T-helper 17 cell (primary cell): Measurements from ENCODE around the gene ICA1. TPM values are rescaled to one million over a fixed set of nuclear protein-coding genes. Genes with fewer than 3 reads are reported as not detected.
A peak's percentile ranks its signal among the peaks of the same experiment; 100 is the strongest.

Experiments used
- ATAC-seq: fragments of 150-1000 bp; cut with Tn5 transposase; 2 replicates; pipeline ENCODE4 v1.10.0; 2021; ENCODE audit warnings: mild to moderate bottlenecking, moderate library complexity
- DNase-seq, 3 donors: peaks; one replicate each; pipeline versions ENCODE4 v3.0.0 to v3.0.0-alpha.2; 2020 to 2021
- H3K9me3 ChIP-seq: one replicate; pipeline ENCODE4 v1.7.0; 2013; ENCODE audit warnings: low read length, mild to moderate bottlenecking; ENCODE audit not compliant: control insufficient read depth, poor library complexity, severe bottlenecking
- H3K27ac Mint-ChIP-seq: one replicate; pipeline ENCODE4 v1.8.0; 2022; ENCODE audit warnings: mild to moderate bottlenecking, moderate library complexity, mixed read lengths
- H3K27me3 Mint-ChIP-seq: one replicate; pipeline ENCODE4 v1.8.0; 2022; ENCODE audit warnings: mixed read lengths
- H3K36me3 Mint-ChIP-seq: one replicate; pipeline ENCODE4 v1.8.0; 2022; ENCODE audit warnings: low read depth, mixed read lengths
- H3K4me1 Mint-ChIP-seq: one replicate; pipeline ENCODE4 v1.8.0; 2022; ENCODE audit warnings: mild to moderate bottlenecking, mixed read lengths
- H3K4me3 Mint-ChIP-seq: one replicate; pipeline ENCODE4 v1.8.0; 2022; ENCODE audit warnings: mild to moderate bottlenecking, moderate library complexity, mixed read lengths
- total RNA-seq, 4 donors: library from RNA in 2 of 4; stranded (reverse) in 2 of 4; gene quantifications; one replicate each; pipeline ENCODE4 v1.2.3 and lab custom pipeline; 2022 to 2026

ICA1 gene
- total RNA-seq, 2 donors from 2014 or later: 4.5 to 12.8 TPM

DNA sequence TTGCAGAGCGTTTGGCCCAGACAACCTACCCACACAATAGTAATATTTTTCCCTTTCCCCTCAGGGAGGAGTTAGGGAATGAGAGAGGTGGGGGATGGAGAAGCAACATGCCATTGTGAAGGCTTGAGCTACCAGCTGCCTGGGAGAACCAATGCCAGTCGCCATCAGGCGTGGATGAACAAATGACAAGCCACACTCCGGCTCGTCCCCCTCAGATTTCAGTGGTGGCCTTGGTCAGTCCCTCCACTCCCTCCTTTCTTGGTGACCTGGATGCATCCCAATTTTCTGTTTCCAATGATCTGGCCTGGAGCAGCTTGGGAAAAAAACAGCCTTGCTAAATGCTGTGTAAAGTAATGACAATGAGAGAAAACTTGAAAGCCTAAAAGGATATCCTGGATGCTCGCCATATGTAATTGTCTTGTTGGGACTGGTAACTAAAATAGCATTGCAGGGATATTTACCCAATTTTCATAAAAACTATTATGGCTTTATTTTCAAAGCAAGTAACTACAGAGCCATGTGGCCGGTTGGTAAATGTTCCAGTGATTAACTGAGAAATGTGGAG is 110.7 kb downstream of the ICA1 start:
- ATAC-seq: no peak
- no peak for DNase-seq
- peak overlapping the region; percentile 60 for H3K27ac Mint-ChIP-seq
- H3K9me3 ChIP-seq: no peaks in the 10 kb centered on the region
- peaks cover 15% of the 10 kb centered on the region for H3K4me1 Mint-ChIP-seq
- H3K36me3 Mint-ChIP-seq: no peaks in the 10 kb centered on the region
- H3K27me3 Mint-ChIP-seq: no peaks in the 10 kb centered on the region
- H3K4me3 Mint-ChIP-seq: no peak overlapping the region

- Mint-ChIP-seq H3K4me1 (peaks cover 22% of the 10 kb centered on the region), H3K4me3 (no peak overlapping the region), H3K27ac (peak overlapping the region; percentile 70), H3K36me3 (no peaks in the 10 kb centered on the region), H3K27me3 (no peaks in the 10 kb centered on the region)
- ATAC-seq (peak; percentile 66), DNase-seq (no peak)
- no peaks in the 10 kb centered on the region for H3K9me3 ChIP-seq
These were observed 112.7 kb downstream of the ICA1 start for GRCh38 chr7:8149222-8149621.

DNA sequence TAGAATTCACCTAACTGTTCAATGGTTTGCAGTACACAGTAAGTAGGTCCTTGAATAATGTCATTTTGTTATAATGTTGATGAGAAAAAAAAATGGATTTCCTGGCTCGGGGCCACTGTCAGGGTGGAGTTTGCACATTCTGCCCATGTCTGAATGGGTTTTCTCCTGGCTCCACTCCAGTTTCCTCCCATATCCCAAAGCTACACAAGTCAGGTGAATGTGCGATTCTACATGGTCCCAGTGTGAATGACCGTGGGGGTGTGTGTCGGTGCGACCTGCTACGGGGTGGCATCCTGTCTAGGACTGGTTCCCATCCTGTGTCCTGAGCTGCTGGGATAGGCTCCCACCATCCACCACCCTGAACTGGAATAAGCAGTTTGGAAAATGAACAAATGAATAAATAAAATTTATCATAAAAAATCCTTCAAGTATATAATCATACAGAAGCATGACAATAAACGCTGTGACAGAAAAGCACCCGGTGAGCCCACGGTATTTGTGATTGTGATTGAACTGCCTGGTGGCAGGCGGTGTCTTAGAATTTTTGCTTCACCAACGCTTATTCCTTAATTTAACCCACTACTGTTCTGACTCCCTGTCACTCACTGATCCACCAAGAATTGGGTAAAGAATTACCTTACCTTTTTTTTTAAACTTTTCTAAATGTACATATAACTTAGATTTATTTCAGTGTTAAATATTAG is 114.1 kb downstream of the ICA1 start:
- DNase-seq: no peak
- H3K4me1 Mint-ChIP-seq: peaks cover 29% of the 10 kb centered on the region
- H3K9me3 ChIP-seq: no peaks in the 10 kb centered on the region
- peak overlapping the region; percentile 70 for H3K27ac Mint-ChIP-seq
- H3K27me3 Mint-ChIP-seq: no peaks in the 10 kb centered on the region
- no peak for ATAC-seq
- no peaks in the 10 kb centered on the region for H3K36me3 Mint-ChIP-seq
- no peak overlapping the region for H3K4me3 Mint-ChIP-seq

- no peaks in the 10 kb centered on the region for H3K9me3 ChIP-seq
- Mint-ChIP-seq H3K4me1 (peaks cover 29% of the 10 kb centered on the region), H3K36me3 (no peaks in the 10 kb centered on the region), H3K4me3 (no peak overlapping the region), H3K27ac (peak overlapping the region; percentile 62), H3K27me3 (no peaks in the 10 kb centered on the region)
- DNase-seq (no peak), ATAC-seq (no peak)
These were observed 115.1 kb downstream of the ICA1 start for GRCh38 chr7:8146788-8147413.

- DNase-seq (no peak), ATAC-seq (no peak)
- H3K4me1 Mint-ChIP-seq: peaks cover 32% of the 10 kb centered on the region
- H3K9me3 ChIP-seq: no peaks in the 10 kb centered on the region
- H3K4me3 Mint-ChIP-seq: no peak overlapping the region
- no peaks in the 10 kb centered on the region for H3K27me3 Mint-ChIP-seq
- H3K36me3 Mint-ChIP-seq: no peaks in the 10 kb centered on the region
- peak overlapping the region; percentile 62 for H3K27ac Mint-ChIP-seq
These were observed 115.7 kb downstream of the ICA1 start for GRCh38 chr7:8146106-8146787.

DNA sequence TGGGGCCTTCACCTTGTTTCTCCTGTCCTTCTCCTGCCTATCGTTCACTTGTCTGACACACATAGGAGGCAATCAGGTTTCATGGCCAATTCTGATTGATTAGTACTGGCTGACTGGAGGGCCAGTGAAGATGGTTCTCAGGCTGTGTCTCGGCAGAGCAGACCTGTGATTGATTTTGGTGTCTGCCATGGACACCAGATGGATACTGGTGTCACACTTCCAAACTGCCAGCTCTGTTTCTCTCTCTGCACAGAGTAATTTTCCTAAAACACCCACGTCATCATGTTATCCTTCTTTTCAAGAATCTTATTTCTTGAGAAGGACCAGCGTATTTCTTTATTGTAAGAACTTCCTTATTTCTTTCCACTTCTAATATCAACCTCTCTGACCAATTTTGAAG is 117.1 kb downstream of the ICA1 start:
- DNase-seq (no peak), ATAC-seq (no peak)
- no peaks in the 10 kb centered on the region for H3K27me3 Mint-ChIP-seq
- H3K9me3 ChIP-seq: no peaks in the 10 kb centered on the region
- H3K4me1 Mint-ChIP-seq: peaks cover 43% of the 10 kb centered on the region
- H3K36me3 Mint-ChIP-seq: no peaks in the 10 kb centered on the region
- peak overlapping the region; percentile 4 for H3K4me3 Mint-ChIP-seq
- H3K27ac Mint-ChIP-seq: peak overlapping the region; percentile 92

- Mint-ChIP-seq H3K36me3 (no peaks in the 10 kb centered on the region), H3K27me3 (no peaks in the 10 kb centered on the region), H3K4me1 (peaks cover 40% of the 10 kb centered on the region), H3K27ac (peak overlapping the region; percentile 92), H3K4me3 (peak overlapping the region; percentile 69)
- H3K9me3 ChIP-seq: no peaks in the 10 kb centered on the region
- DNase-seq (no peak), ATAC-seq (peak; percentile 53)
These were observed 118.7 kb downstream of the ICA1 start for GRCh38 chr7:8143151-8143874.

DNA sequence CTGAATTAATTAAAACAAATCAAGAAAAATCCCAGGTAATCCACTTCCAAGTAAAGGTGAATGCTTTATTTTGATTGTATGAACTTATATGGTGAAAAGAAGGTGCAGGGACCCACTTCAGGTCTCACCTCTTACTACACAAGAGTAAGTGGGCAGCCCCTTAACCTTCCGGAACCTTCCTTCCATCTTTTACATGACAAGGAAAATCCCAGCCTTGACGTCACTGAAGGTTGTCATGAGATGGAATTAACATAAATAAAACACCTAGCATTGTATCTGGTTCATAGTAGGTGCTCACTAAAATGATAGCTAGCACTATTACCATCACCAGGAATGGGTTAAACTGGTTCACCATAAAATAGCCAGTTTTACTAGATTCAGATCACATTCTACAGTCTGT is 119.5 kb downstream of the ICA1 start:
- peak overlapping the region; percentile 45 for H3K4me3 Mint-ChIP-seq
- ATAC-seq (no peak), DNase-seq (no peak)
- H3K4me1 Mint-ChIP-seq: peaks cover 40% of the 10 kb centered on the region
- H3K9me3 ChIP-seq: no peaks in the 10 kb centered on the region
- H3K27ac Mint-ChIP-seq: peak overlapping the region; percentile 92
- H3K36me3 Mint-ChIP-seq: no peaks in the 10 kb centered on the region
- no peaks in the 10 kb centered on the region for H3K27me3 Mint-ChIP-seq

DNA sequence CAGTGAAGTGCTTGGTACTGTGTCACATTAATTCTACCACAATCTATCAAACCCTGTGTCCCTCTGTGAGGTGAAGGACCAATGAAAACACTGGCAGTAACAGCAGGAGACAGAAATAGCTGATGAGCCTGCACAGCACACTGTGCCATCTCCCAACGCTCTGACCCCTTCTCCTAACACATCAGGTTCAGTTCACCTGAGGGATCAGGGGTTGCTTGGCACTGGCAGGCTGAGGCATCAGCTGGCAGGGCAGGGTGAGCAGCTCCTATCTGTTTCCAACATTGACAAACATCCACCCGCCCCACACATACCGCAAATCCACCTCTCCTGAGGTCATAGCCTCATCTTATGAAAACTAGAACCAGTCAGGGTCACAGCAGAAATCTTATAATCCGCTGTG is 120.9 kb downstream of the ICA1 start:
- Mint-ChIP-seq H3K27me3 (no peaks in the 10 kb centered on the region), H3K4me1 (peaks cover 37% of the 10 kb centered on the region), H3K36me3 (no peaks in the 10 kb centered on the region), H3K4me3 (peak overlapping the region; percentile 65), H3K27ac (peak overlapping the region; percentile 92)
- no peaks in the 10 kb centered on the region for H3K9me3 ChIP-seq
- ATAC-seq (peak; percentile 55), DNase-seq (no peak)

- Mint-ChIP-seq H3K4me3 (no peak overlapping the region), H3K27ac (peak overlapping the region; percentile 56), H3K4me1 (peaks cover 53% of the 10 kb centered on the region), H3K36me3 (no peaks in the 10 kb centered on the region), H3K27me3 (no peaks in the 10 kb centered on the region)
- no peak for ATAC-seq
- no peaks in the 10 kb centered on the region for H3K9me3 ChIP-seq
- DNase-seq: no peak
These were observed 125.8 kb downstream of the ICA1 start for GRCh38 chr7:8136051-8136730.

- no peaks in the 10 kb centered on the region for H3K9me3 ChIP-seq
- Mint-ChIP-seq H3K4me1 (peaks cover 52% of the 10 kb centered on the region), H3K4me3 (no peak overlapping the region), H3K36me3 (no peaks in the 10 kb centered on the region), H3K27ac (peak overlapping the region; percentile 97), H3K27me3 (no peaks in the 10 kb centered on the region)
- DNase-seq: no peak
- no peak for ATAC-seq
These were observed 126.5 kb downstream of the ICA1 start for GRCh38 chr7:8135417-8135816.

- peak overlapping the region; percentile 97 for H3K27ac Mint-ChIP-seq
- ATAC-seq (peak; percentile 27), DNase-seq (no peak)
- no peaks in the 10 kb centered on the region for H3K27me3 Mint-ChIP-seq
- peaks cover 50% of the 10 kb centered on the region for H3K4me1 Mint-ChIP-seq
- no peaks in the 10 kb centered on the region for H3K36me3 Mint-ChIP-seq
- H3K4me3 Mint-ChIP-seq: peak overlapping the region; percentile 71
- no peaks in the 10 kb centered on the region for H3K9me3 ChIP-seq
These were observed 127.8 kb downstream of the ICA1 start for GRCh38 chr7:8134089-8134733.
